ENCODE data around the gene EMB.
"Not testable (repeated sequence)": the region's sequence is repeated elsewhere in the genome, so short reads cannot be mapped to it uniquely, and the experiment has no call there.

EMB gene

DNA sequence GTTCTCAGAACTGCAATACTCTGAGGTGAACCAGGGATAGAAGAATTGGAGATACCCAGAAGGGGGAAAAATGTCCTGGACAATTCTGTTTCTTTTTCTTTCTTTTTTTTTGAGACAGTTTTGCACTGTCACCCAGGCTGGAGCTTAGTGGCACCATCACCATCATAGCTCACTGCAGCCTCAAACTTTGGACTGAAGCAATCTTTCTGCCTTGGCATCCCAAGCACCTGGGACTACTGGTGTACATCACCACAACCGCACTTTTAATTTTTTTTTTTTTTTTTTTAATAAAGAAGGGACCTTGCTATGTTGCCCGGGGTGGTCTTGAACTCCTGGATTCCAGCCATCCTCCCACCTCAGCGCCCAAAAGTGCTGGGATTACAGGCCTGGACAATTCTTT is 1.9 kb downstream of the EMB start:
- Histone ChIP-seq H3K36me3 (no peaks in the 10 kb centered on the region), H3K27me3 (no peaks in the 10 kb centered on the region), H3K9me3 (no peaks in the 10 kb centered on the region), H3K4me1 (ENCODE audit: control insufficient read depth in 1 of 2, insufficient read depth in 1 of 2, low read depth in 1 of 2, low read length in 1 of 2) (peaks cover 84 to 85% of the 10 kb centered on the region in 2 experiments), H3K4me3 (ENCODE audit: low read depth in 1 of 2, low read length in 1 of 2) (peak overlapping the region; percentile 66 to 80), H3K27ac (peak overlapping the region; percentile 92)
- TF ChIP-seq, protein P1, sequence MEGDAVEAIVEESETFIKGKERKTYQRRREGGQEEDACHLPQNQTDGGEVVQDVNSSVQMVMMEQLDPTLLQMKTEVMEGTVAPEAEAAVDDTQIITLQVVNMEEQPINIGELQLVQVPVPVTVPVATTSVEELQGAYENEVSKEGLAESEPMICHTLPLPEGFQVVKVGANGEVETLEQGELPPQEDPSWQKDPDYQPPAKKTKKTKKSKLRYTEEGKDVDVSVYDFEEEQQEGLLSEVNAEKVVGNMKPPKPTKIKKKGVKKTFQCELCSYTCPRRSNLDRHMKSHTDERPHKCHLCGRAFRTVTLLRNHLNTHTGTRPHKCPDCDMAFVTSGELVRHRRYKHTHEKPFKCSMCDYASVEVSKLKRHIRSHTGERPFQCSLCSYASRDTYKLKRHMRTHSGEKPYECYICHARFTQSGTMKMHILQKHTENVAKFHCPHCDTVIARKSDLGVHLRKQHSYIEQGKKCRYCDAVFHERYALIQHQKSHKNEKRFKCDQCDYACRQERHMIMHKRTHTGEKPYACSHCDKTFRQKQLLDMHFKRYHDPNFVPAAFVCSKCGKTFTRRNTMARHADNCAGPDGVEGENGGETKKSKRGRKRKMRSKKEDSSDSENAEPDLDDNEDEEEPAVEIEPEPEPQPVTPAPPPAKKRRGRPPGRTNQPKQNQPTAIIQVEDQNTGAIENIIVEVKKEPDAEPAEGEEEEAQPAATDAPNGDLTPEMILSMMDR (IDR thresholded peaks at IDR 0.05), result no peak

DNA sequence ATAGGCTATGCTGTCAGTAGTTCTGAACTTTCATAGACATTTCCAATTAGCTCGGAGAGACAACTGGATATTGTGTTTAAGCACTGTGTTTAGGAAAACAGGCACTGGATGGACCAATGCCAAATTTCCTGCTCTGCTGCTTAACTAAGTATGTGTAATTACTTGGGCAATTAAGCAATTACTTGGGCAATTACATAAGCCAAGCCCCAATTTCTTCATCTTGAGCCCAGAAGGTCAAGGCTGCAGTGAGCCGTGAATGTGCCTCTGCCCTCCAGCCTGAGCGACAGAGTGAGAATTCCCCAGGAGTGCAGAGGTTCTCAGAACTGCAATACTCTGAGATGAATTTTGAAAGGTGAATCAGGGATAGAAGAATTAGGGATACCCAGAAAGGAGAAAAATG is 3.0 kb downstream of the EMB start:
- H3K4me1 ChIP-seq (ENCODE audit: control insufficient read depth in 1 of 2, insufficient read depth in 1 of 2, low read depth in 1 of 2, low read length in 1 of 2), result peaks cover 87 to 88% of the 10 kb centered on the region in 2 experiments
- H3K4me3 ChIP-seq (ENCODE audit: low read depth in 1 of 2, low read length in 1 of 2), result peak overlapping the region; percentile 21 to 27
- not testable (repeated sequence) for H3K27me3 ChIP-seq, H3K36me3 ChIP-seq, H3K9me3 ChIP-seq
- peak overlapping the region; percentile 92 for H3K27ac ChIP-seq

DNA sequence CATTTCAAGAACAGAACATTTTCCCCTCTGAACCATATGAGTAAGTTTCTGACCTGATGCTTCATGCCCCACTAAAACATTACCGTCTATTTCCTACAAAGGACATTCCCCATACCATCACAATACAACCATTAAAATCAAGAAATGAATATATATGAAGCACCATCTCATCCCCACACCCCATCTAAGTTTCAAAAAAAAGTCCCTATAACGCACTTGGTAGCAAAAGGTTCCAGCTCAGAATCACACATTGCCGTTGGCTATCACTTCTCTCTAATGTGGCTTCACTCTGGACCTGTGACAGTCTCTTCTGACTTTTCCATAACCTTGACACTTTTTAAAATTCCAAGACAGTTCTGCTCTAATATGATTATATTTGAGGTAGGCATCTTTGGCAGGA is 5.9 kb downstream of the EMB start:
- TF ChIP-seq, protein P1 (IDR thresholded peaks at IDR 0.05), result no peak
- Histone ChIP-seq H3K27me3 (no peaks in the 10 kb centered on the region), H3K36me3 (no peaks in the 10 kb centered on the region), H3K9me3 (no peaks in the 10 kb centered on the region), H3K4me1 (ENCODE audit: control insufficient read depth in 1 of 2, insufficient read depth in 1 of 2, low read depth in 1 of 2, low read length in 1 of 2) (peaks cover 96 to 98% of the 10 kb centered on the region in 2 experiments), H3K4me3 (ENCODE audit: low read depth in 1 of 2, low read length in 1 of 2) (no peak overlapping the region), H3K27ac (peak overlapping the region; percentile 92)

DNA sequence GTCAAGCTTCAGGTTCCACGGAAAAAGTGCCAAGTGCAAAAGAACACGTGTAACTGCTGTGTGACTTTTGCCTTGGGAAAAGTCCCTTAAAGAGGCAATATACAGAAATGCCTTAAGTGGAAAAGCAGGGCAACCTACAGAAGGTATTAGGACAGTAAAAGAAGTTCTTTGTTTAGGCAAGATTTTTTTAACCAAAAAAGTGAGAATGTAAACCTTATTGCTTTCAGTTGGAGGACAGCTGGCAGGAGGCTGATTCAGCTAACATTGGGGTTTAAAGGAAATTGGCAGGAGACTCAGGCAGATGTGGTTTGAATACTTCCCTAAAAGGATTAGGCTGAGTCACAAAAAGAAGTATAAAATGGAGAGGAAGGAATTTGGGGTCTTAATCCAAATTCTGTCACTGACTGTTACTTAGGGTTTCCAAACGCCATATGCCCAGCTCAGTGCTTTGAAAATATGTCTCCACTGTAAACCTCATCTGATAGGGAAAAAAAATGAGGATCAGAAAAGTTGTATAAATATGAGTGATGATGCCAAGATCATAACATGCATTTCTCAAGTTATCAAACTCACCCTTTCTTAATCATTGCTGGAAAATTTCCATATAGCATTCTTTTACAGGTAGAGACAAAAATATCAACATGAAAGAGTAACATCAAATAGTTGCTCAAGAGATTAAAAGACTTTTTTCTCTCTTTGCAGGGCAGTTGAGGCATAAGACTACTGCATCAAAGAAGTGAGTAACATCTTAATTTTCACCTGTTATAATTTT is 9.8 kb downstream of the EMB start:
- H3K36me3 ChIP-seq, result peaks cover 14% of the 10 kb centered on the region
- not testable (repeated sequence) for H3K9me3 ChIP-seq; H3K4me3 ChIP-seq (ENCODE audit: low read depth in 1 of 2, low read length in 1 of 2); H3K27me3 ChIP-seq
- H3K4me1 ChIP-seq (ENCODE audit: control insufficient read depth in 1 of 2, insufficient read depth in 1 of 2, low read depth in 1 of 2, low read length in 1 of 2), result peaks cover 70 to 82% of the 10 kb centered on the region in 2 experiments
- H3K27ac ChIP-seq, result peak overlapping the region; percentile 92

DNA sequence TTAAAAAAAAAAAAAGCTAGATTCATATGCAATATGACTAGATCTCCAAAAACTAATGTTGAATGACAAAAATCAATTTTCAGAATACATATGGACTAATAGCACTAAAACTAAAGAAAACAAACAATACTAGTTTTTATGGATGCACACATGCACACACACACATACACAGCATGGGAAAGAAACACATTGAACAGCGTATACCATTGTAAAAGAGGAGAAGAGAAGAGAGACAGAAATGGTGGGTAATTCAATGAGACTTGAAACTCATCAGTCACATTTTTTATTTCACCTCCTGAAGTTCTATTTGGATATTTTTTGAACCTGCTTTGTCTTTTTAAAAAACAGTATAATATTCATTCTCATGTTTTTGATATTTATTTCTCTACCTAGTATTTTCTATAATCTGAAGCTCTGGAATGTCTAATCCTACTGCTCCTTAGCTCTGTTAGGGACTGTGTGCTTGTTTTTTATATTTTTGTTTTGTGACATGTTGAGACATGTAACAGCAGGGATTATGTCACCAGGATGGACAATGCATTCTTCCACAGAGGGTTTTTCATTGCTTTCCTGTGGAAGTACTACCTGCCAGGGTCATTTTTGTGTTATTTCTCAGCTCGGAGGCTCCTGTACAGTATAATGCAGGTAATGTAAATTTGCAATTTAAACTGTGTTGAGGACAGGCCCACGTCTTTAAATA is 17.8 kb downstream of the EMB start:
- H3K4me3 ChIP-seq (ENCODE audit: low read depth in 1 of 2, low read length in 1 of 2); H3K9me3 ChIP-seq; H3K27me3 ChIP-seq: not testable (repeated sequence)
- peaks cover 8 to 22% of the 10 kb centered on the region in 2 experiments for H3K4me1 ChIP-seq (ENCODE audit: control insufficient read depth in 1 of 2, insufficient read depth in 1 of 2, low read depth in 1 of 2, low read length in 1 of 2)
- peaks cover 26% of the 10 kb centered on the region for H3K36me3 ChIP-seq
- H3K27ac ChIP-seq, result peak overlapping the region; percentile 48

DNA sequence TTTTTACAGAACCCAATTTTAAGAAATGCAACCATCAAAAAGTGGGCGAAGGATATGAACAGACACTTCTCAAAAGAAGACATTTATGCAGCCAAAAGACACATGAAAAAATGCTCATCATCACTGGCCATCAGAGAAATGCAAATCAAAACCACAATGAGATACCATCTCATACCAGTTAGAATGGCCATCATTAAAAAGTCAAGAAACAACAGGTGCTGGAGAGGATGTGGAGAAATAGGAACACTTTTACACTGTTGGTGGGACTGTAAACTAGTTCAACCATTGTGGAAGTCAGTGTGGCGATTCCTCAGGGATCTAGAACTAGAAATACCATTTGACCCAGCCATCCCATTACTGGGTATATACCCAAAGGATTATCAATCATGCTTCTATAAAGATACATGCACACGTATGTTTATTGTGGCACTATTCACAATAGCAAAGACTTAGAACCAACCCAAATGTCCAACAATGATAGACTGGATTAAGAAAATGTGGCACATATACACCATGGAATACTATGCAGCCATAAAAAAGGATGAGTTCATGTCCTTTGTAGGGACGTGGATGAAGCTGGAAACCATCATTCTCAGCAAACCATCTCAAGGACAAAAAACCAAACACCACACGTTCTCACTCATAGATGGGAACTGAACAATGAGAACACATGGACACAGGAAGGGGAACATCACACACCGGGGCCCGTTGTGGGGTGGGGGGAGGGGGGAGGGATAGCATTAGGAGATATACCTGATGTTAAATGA is 19.7 kb downstream of the EMB start:
- Histone ChIP-seq H3K36me3 (peaks cover 13% of the 10 kb centered on the region), H3K27ac (peak overlapping the region; percentile 69), H3K4me1 (ENCODE audit: control insufficient read depth in 1 of 2, insufficient read depth in 1 of 2, low read depth in 1 of 2, low read length in 1 of 2) (peaks cover 13 to 24% of the 10 kb centered on the region in 2 experiments)
- not testable (repeated sequence) for H3K27me3 ChIP-seq; H3K9me3 ChIP-seq; H3K4me3 ChIP-seq (ENCODE audit: low read depth in 1 of 2, low read length in 1 of 2)

DNA sequence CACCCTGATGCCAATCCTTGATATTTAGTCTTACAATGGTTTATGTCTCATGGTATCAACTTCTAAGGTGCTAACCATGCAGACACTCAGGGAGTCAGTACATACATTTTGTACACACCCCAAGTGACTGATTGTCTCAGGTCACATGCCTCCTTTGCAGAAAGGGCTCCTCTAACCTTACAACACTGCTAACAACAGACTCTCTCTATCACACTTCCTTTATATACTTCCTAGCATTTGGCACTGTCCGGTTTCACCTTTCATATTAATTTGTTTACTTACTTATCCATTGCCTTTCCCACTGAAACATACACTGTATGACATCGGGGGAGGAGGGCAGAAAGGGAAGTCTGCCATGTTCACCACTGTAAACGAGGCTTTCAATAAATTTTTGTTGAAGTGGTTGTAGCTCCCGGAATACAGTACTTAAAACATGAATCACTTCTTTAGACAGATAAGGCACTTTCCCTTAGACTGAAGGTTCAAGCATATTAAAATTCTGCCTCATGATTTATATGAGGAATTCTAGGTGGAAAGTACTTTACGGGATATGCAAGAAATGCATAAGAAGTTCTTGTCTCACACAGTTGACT is 20.6 kb downstream of the EMB start:
- H3K9me3 ChIP-seq, result no peaks in the 10 kb centered on the region
- peaks cover 22 to 33% of the 10 kb centered on the region in 2 experiments for H3K4me1 ChIP-seq (ENCODE audit: control insufficient read depth in 1 of 2, insufficient read depth in 1 of 2, low read depth in 1 of 2, low read length in 1 of 2)
- no peak overlapping the region for H3K4me3 ChIP-seq (ENCODE audit: low read depth in 1 of 2, low read length in 1 of 2)
- H3K27ac ChIP-seq, result peak overlapping the region; percentile 69
- no peaks in the 10 kb centered on the region for H3K27me3 ChIP-seq
- peaks cover 4% of the 10 kb centered on the region for H3K36me3 ChIP-seq
- TF ChIP-seq, protein P1 (IDR thresholded peaks at IDR 0.05), result no peak

DNA sequence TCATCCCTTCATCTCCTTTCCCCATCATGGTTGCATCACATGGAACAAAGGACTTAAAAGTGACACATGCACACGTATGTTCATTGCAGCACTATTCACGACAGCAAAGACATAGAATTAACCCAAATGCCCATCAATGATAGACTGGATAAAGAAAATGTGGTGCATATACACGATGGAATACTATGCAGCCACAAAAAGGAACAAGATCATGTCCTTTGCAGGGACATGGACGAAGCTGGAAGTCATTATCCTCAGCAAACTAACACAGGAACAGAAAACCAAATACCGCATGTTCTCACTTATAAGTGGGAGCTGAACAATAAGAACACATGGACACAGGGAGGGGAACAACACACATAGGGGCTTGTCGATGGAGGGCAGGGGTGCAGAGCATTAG is 21.4 kb downstream of the EMB start:
- H3K27me3 ChIP-seq; H3K9me3 ChIP-seq; H3K36me3 ChIP-seq; H3K4me3 ChIP-seq (ENCODE audit: low read depth in 1 of 2, low read length in 1 of 2): not testable (repeated sequence)
- H3K4me1 ChIP-seq (ENCODE audit: control insufficient read depth in 1 of 2, insufficient read depth in 1 of 2, low read depth in 1 of 2, low read length in 1 of 2), result peaks cover 30 to 41% of the 10 kb centered on the region in 2 experiments
- peak overlapping the region; percentile 69 for H3K27ac ChIP-seq

DNA sequence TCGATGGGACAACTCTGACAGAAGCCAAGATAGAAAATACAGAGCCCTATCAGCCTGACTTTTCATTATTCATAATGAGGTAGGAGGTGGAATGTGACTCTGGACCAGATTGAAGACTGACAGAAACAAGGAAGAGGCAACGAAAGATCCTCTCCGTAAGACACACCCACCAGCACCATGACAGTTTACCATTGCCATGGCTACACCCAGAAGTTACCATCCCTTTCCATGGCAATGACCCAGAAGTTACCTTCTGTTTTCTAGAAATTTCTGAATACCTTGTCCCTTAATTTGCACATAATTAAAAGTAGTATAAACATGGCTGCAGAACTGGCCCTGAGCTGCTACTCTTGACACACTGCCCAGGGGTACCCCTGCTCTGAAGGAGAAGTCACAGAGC is 24.5 kb downstream of the EMB start:
- H3K4me1 ChIP-seq (ENCODE audit: control insufficient read depth in 1 of 2, insufficient read depth in 1 of 2, low read depth in 1 of 2, low read length in 1 of 2), result peaks cover 36 to 47% of the 10 kb centered on the region in 2 experiments
- H3K36me3 ChIP-seq; H3K4me3 ChIP-seq (ENCODE audit: low read depth in 1 of 2, low read length in 1 of 2); H3K27me3 ChIP-seq; H3K9me3 ChIP-seq: not testable (repeated sequence)
- peak overlapping the region; percentile 69 for H3K27ac ChIP-seq

All from neutrophil (primary cell).